GM18505 (cell line): Measurements from ENCODE around the gene KRTAP9-7.

Experiments used
- ATAC-seq: cut with Tn5 transposase; IDR thresholded peaks from one replicate; pipeline ENCODE4 v1.9.1; 2021; ENCODE audit not compliant: unreplicated experiment
- POLR2A ChIP-seq: IDR thresholded peaks from 4 replicates; pipeline ENCODE4 v1.6.1; 2011; ENCODE audit warnings: borderline replicate concordance; ENCODE audit not compliant: insufficient read depth, insufficient read length; ENCODE audit errors: extremely low read depth

KRTAP9-7 gene

DNA sequence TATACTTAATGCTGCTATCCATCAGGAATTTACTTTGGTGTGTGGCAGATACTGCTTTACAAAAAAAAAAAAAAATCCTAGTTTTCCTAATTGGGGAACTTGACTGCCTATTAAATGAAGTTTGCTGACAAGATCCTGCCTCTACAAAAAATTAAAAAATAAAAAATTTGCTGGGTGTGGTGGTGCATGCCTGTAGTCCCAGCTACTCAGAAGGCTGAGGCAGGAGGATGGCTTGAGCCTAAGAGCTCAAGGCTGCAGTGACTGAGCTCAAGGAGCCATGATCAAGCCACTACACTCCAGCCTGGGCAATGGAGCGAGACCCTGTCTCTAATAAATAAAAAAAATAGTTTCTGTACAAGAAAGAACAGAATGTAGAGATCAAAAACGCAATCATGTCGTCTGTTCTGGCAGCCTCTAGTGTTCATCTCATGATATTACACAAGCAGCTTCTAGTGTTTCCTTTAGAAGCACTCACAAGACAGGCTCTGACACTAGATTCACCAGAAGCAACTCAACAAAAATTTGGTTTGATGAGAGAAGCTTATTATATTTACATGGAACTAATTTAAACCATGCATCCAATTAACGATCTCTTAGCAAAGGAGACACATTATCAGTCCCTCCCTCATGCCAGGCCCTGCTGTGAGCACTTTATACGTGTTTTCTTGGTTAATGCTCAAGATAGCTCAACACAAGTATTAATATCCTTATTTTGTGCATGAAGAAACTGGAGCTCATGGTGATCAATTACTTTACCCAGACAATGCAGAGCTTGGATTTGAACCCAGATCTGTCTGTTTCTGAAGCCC is 46.8 kb downstream of the KRTAP9-7 start:
- ATAC-seq, result no peak
- no peak for TF ChIP-seq POLR2A

- no peak for ATAC-seq
- no peak for TF ChIP-seq POLR2A
These were observed 47.7 kb downstream of the KRTAP9-7 start for GRCh38 chr17:41322903-41323895.

DNA sequence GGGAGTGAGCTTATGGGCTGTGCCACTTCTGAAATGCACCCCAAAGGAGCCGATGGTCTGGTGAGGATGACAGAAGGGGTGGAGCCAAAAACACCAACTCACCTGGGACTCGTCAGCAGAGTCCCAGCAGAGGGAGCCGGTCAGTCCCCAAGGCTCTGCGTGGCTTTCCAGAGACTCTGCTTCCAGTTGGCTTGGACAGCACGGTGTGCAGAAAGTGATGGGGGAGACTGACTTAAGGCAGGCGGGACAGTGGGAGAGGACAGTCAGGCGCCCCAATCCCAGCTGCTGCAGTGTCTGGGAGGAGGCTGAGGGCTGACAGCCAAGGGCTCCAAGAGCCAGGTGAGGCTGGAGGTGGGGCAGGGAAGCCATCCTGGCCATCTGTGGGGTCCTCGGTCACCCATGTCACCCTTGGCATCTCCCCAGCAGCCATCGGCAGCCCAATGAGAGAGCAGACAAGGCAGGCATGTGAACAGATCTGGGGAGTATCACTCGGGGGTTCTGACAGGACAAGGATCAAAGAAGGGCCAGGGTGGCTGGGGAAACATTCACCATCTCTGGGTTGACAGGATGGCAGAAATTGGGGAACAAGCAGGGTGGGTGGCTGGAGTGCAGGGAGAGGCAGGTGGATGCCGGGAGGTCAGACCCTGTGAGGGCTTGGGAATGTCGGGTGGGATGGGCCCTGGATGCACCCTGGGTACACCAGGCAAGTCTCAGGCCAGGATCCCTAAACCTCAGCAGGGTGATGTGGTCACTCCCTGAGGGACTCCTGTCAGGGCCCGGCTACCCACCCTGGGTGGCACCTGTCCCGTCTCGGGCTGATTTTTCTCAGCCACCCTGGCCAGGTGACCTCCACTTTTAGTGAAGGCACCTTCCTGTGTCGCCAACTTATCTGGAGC is 48.9 kb downstream of the KRTAP9-7 start:
- TF ChIP-seq POLR2A, result no peak
- ATAC-seq, result no peak

DNA sequence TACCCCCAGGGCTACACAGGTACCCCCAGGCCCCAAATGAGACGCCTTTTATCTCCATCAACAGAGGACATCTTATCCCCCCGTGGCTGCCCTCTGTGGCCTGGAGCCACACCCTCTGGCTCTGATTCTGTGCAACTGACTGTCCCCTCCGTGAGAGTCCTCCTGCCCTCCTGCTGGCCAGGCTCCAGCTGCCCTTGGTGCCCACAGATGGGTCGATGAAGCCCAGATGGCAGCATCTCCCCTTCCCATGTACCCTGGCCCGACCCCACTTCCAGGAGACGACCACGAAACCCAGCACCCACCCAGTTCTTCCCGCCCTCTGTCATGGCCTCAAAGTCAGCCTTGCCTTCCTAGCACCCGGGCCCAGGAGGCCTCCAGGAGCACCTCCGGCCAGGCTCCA is 49.6 kb downstream of the KRTAP9-7 start:
- ATAC-seq, result no peak
- TF ChIP-seq POLR2A, result no peak

DNA sequence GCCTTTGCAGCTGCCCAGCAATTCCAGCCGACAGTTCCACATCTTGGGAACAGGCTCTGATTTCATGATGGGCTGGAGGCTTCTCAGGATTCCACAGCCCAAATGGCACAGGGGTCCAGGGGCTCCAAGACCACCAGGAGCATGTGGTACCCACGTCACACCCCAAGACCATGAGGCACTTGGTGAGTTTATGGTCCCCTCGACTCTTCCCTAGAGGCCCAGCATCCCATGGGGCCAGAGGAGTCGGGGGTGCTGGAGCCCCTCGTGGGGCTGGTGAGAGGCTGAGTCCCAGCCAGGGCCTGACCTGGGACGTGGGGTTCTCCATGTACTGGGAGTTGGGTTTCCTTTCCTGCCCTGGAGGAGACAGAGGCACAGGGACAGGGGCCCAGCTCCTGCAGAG is 50.1 kb downstream of the KRTAP9-7 start:
- ATAC-seq, result no peak
- TF ChIP-seq POLR2A, result no peak
